HL-60 (cell line): ENCODE data around the gene ATF6.

Source experiments
- CTCF ChIP-seq: IDR thresholded peaks from one replicate; pipeline ENCODE4 v1.5.1; 2011; ENCODE audit warnings: low read length, control low read depth, inconsistent platforms; ENCODE audit not compliant: insufficient read depth
- GABPA ChIP-seq: IDR thresholded peaks from 2 replicates; pipeline ENCODE4 v1.6.1; 2012; ENCODE audit warnings: low read depth
- POLR2AphosphoS5 ChIP-seq: IDR thresholded peaks from 2 replicates; pipeline ENCODE4 v1.6.1; 2012; ENCODE audit warnings: low read depth
- SPI1 ChIP-seq: IDR thresholded peaks from 2 replicates; pipeline ENCODE4 v1.6.1; 2012; ENCODE audit warnings: low read depth, mild to moderate bottlenecking, borderline replicate concordance
- TF ChIP-seq, protein P1 (sequence below): IDR thresholded peaks from 2 replicates; pipeline ENCODE4 v1.6.1; 2012; ENCODE audit warnings: low read depth; ENCODE audit not compliant: insufficient replicate concordance

DNA sequence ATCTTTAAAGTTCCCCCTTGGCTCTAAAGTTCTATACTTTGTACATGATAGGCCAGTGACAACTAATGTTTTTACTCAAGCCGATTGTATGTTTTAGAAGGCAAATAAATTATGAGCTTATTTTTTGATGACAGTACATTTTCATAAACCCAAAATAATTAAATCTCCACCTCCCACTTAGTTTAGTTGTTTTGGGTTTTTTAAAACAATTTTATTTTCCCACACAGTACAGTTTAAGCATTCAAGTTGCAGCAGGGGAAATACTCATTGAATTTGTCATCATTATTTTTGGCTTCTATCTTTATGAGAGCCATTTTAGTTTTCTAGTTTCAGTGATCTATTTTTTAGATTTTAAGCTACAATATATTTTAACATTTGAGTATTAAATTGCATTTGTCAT is 163.9 kb downstream of the ATF6 start:
- TF ChIP-seq CTCF (no peak), SPI1 (no peak), POLR2AphosphoS5 (no peak), GABPA (no peak)
- TF ChIP-seq, protein P1, sequence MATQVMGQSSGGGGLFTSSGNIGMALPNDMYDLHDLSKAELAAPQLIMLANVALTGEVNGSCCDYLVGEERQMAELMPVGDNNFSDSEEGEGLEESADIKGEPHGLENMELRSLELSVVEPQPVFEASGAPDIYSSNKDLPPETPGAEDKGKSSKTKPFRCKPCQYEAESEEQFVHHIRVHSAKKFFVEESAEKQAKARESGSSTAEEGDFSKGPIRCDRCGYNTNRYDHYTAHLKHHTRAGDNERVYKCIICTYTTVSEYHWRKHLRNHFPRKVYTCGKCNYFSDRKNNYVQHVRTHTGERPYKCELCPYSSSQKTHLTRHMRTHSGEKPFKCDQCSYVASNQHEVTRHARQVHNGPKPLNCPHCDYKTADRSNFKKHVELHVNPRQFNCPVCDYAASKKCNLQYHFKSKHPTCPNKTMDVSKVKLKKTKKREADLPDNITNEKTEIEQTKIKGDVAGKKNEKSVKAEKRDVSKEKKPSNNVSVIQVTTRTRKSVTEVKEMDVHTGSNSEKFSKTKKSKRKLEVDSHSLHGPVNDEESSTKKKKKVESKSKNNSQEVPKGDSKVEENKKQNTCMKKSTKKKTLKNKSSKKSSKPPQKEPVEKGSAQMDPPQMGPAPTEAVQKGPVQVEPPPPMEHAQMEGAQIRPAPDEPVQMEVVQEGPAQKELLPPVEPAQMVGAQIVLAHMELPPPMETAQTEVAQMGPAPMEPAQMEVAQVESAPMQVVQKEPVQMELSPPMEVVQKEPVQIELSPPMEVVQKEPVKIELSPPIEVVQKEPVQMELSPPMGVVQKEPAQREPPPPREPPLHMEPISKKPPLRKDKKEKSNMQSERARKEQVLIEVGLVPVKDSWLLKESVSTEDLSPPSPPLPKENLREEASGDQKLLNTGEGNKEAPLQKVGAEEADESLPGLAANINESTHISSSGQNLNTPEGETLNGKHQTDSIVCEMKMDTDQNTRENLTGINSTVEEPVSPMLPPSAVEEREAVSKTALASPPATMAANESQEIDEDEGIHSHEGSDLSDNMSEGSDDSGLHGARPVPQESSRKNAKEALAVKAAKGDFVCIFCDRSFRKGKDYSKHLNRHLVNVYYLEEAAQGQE: no peak
